Left ventricle myocardium inferior (tissue), 1 donor: Measurements from ENCODE around the gene DLX4. TPM values are rescaled to one million over a fixed set of nuclear protein-coding genes. Genes with fewer than 3 reads are reported as not detected.

Source experiments
- DNase-seq: peaks from one replicate; pipeline ENCODE4 v3.0.0-alpha.2; 2020
- H3K27ac ChIP-seq: fragments of 200-600 bp; replicated peaks from 2 replicates; pipeline ENCODE4 v1.8.0; 2021
- H3K27me3 ChIP-seq: fragments of 200-600 bp; 2 replicates; pipeline ENCODE4 v1.8.0; 2021; ENCODE audit warnings: low read depth
- H3K36me3 ChIP-seq: fragments of 200-600 bp; 2 replicates; pipeline ENCODE4 v1.8.0; 2021
- H3K4me1 ChIP-seq: fragments of 200-600 bp; 2 replicates; pipeline ENCODE4 v1.8.0; 2021
- H3K4me3 ChIP-seq: fragments of 200-600 bp; 2 replicates; pipeline ENCODE4 v1.8.0; 2021; ENCODE audit warnings: mild to moderate bottlenecking, moderate library complexity
- H3K9me3 ChIP-seq: fragments of 200-600 bp; replicated peaks from 2 replicates; pipeline ENCODE4 v1.8.0; 2021
- intact Hi-C: fragments of 100-400 bp; cut with micrococcal nuclease; formaldehyde crosslinking; loops from one replicate; pipeline ENCODE4 v1.11.0; 2022
- long read RNA-seq: library from polyadenylated mRNA; unstranded; transcript quantifications from one replicate; pipeline ENCODE4 v2.0.0, GENCODE V29; 2021
- total RNA-seq: library from RNA; stranded (reverse); fragmentation: NEBNext Ultra II Directional; extraction: Animal tissue kit (Norgen Biotek cat#: 25700); gene quantifications from one replicate; pipeline ENCODE4 v1.2.1, GENCODE V29; 2021
- TF ChIP-seq, protein P1 (sequence below): fragments of 200-600 bp; IDR thresholded peaks from 2 replicates; pipeline ENCODE4 v1.8.0; 2021; ENCODE audit warnings: antibody characterized with exemption, mild to moderate bottlenecking, borderline replicate concordance
- donor health status: DM: no; HTN: yes; CAD: no; lungs with severe emphysema.

DLX4 gene
- not detected for total RNA-seq
- long read RNA-seq, result 0 reads

- DNase-seq, result no peak
- Histone ChIP-seq H3K36me3 (no peaks in the 10 kb centered on the region), H3K4me1 (peaks cover 43% of the 10 kb centered on the region), H3K27me3 (peaks cover 100% of the 10 kb centered on the region), H3K9me3 (no peaks in the 10 kb centered on the region), H3K4me3 (peak within 1 kb of the TSS; percentile 64), H3K27ac (no peak within 1 kb of the TSS)
- intact Hi-C loops, result no loop called here
- TF ChIP-seq, protein P1, sequence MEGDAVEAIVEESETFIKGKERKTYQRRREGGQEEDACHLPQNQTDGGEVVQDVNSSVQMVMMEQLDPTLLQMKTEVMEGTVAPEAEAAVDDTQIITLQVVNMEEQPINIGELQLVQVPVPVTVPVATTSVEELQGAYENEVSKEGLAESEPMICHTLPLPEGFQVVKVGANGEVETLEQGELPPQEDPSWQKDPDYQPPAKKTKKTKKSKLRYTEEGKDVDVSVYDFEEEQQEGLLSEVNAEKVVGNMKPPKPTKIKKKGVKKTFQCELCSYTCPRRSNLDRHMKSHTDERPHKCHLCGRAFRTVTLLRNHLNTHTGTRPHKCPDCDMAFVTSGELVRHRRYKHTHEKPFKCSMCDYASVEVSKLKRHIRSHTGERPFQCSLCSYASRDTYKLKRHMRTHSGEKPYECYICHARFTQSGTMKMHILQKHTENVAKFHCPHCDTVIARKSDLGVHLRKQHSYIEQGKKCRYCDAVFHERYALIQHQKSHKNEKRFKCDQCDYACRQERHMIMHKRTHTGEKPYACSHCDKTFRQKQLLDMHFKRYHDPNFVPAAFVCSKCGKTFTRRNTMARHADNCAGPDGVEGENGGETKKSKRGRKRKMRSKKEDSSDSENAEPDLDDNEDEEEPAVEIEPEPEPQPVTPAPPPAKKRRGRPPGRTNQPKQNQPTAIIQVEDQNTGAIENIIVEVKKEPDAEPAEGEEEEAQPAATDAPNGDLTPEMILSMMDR, result no peak
Measured at GRCh38 chr17:49969134-49969759, at the start of gene DLX4. Gene DLX4, plus strand, starts transcription at chr17:49969190. Its CDS starts 279 bp downstream, at chr17:49969469.

DNA sequence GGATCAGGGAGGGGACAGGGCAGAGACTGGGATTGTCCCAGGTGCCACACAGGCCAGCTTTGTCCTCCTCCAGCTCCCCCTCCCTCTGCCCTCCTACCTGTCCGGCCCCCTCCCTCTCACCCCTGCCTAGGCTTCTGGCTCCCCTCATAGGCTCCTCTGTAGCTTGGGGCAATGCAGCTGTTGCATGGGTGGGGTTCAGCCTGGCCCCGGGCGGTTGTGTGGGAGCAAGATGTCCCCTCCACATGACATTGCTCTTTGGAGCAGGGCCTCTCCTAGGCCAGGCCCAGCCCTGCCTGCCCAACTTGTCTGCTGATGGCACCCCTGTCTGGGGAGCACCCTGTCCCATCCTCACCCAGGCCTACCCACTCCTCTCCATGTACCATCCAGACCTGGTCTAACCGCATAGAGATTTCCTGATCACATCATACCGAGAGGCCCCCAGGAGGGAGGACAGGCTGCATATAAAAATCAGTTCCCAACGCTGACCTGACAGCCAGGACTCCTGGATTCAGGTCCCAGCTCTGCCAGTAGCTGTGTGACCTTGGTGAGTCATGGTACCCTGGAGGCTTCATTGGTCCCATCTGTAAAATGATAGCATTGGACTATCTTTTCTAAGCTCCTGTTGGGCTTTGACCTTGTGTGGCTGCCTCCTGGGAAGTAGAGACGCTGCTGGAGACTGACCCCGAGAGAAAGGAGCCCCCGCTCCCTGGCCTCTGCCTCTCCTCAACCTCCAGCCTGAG is 48.8 kb upstream of the DLX4 start:
- Histone ChIP-seq H3K4me3 (no peak overlapping the region), H3K36me3 (no peaks in the 10 kb centered on the region), H3K9me3 (no peaks in the 10 kb centered on the region), H3K27ac (no peak overlapping the region), H3K27me3 (peaks cover 74% of the 10 kb centered on the region), H3K4me1 (no peaks in the 10 kb centered on the region)
- TF ChIP-seq, protein P1, result no peak
- intact Hi-C loops, result no loop called here
- DNase-seq, result no peak

GRCh38 chr17:49922095-49922494 is 46.9 kb upstream of the DLX4 start:
- Histone ChIP-seq H3K27ac (no peak overlapping the region), H3K9me3 (no peaks in the 10 kb centered on the region), H3K27me3 (peaks cover 73% of the 10 kb centered on the region), H3K4me1 (peaks cover 7% of the 10 kb centered on the region), H3K36me3 (no peaks in the 10 kb centered on the region), H3K4me3 (no peak overlapping the region)
- TF ChIP-seq, protein P1, result no peak
- intact Hi-C loops, result no loop called here
- no peak for DNase-seq

DNA sequence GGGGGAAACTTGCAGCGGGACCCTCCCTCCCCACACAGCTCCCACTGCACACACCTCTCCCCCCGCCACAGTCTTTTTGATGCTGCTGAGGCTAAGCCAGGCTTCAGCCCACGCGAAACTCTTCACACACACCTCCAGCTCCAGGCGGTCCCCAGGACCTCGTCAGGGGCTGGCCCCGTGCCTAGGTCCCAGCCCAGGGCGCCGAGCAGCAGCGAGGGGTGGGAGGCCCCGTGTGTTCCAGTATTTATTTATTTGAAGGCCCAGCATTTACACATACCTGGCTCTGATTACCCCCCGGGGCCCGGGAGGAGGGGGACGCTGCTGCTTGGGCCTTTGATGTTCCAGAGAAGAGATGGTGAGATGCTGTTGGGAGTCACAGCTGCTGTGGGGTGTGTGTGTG is 44.9 kb upstream of the DLX4 start:
- Histone ChIP-seq H3K9me3 (no peaks in the 10 kb centered on the region), H3K4me1 (peaks cover 9% of the 10 kb centered on the region), H3K36me3 (no peaks in the 10 kb centered on the region), H3K4me3 (no peak overlapping the region), H3K27me3 (peaks cover 85% of the 10 kb centered on the region), H3K27ac (no peak overlapping the region)
- intact Hi-C loops, result no loop called here
- no peak for DNase-seq
- TF ChIP-seq, protein P1, result no peak

DNA sequence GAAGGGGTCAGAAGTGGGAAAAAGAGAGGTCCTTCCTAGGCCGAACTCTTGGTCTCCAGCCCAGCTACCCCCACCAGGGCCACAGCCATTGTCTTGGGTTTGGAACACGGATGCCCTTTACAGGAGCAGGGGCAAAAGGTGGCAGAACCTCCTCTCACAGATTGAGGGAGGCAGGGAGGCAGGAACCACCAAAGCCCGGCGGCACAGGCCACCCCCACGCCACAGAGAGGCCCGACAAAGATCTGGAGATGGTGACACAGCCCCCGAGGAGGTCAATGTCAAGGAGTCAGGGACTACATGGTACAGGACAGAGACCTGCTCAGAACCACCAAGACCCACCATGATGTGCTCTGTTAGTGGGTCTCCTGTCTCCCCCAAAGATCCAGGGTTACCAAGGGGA is 44.4 kb upstream of the DLX4 start:
- TF ChIP-seq, protein P1, result no peak
- Histone ChIP-seq H3K27me3 (peaks cover 89% of the 10 kb centered on the region), H3K27ac (no peak overlapping the region), H3K36me3 (no peaks in the 10 kb centered on the region), H3K9me3 (no peaks in the 10 kb centered on the region), H3K4me1 (peaks cover 9% of the 10 kb centered on the region), H3K4me3 (no peak overlapping the region)
- intact Hi-C loops, result no loop called here
- DNase-seq, result no peak
